GM19397 (cell line): ENCODE data around the gene BEND4.
A peak's percentile ranks its signal among the peaks of the same experiment; 100 is the strongest.
"Not testable (repeated sequence)": the region's sequence is repeated elsewhere in the genome, so short reads cannot be mapped to it uniquely, and the experiment has no call there.

ENCODE experiments used
- ATAC-seq: cut with Tn5 transposase; IDR thresholded peaks from one replicate; pipeline ENCODE4 v1.9.1; 2021; ENCODE audit warnings: mild to moderate bottlenecking, moderate library complexity; ENCODE audit not compliant: unreplicated experiment

Gene BEND4

GRCh38 chr4:42152507-42153504 lies at the start of gene BEND4:
Gene BEND4, minus strand, starts transcription at chr4:42152655. Its CDS starts 512 bp downstream, at chr4:42152143.
- peak; percentile 16 for ATAC-seq

GRCh38 chr4:42197341-42197740 lies 44.9 kb upstream of the BEND4 start:
- no peak for ATAC-seq

- no peak for ATAC-seq
These were observed 20.5 kb upstream of the BEND4 start for GRCh38 chr4:42172921-42173320.

DNA sequence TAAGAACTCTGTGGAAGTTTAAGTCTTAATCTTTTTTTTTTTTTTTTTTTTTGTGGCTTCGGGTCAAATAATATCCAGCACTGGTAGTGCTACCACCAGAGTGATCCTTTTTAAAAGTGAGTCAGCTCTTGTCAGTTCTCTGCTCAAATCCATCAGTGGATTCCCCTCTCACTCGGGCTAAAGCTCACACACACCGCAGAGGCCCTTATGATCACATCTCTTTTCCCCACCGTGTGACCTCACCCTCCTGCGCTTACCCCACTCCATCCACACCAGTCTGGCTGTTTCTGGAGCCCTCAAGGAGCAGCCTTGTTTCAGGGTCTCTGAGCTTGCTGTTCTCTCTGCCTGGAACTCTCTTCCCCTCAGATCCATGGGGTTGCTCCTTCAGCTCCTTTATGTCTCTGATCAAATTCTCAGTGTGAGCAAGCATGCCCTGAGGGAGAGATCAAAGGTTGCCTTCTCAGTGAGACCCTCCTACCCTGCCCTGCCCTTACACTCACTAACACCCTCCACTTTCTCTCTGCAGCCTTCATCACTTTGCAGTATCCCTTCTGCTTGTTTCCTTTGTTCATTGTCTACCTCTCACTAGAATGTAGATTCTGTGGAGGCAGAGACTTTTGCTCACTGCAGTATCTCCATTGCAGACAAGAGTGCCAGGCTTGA lies 19.8 kb upstream of the BEND4 start:
- no peak for ATAC-seq

DNA sequence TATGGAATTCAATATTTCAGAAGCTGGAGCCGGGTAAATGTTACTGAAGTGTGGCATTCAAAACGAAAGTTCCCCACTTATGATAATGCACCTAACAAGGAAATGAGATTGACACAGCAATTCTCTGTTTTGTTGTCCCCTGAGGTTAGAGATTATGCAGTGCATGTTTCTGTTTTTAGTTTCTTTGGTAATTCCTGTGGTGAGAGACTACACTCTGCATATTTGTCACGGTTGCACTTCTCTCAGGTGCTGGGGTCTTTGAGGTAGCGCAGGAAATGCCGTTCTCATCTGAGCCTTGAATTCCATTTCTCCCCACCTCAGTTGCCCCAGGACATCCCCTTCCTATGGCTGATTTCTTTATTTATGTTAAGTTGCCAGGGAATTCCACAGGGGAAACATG lies 15.3 kb upstream of the BEND4 start:
- peak; percentile 99 for ATAC-seq

DNA sequence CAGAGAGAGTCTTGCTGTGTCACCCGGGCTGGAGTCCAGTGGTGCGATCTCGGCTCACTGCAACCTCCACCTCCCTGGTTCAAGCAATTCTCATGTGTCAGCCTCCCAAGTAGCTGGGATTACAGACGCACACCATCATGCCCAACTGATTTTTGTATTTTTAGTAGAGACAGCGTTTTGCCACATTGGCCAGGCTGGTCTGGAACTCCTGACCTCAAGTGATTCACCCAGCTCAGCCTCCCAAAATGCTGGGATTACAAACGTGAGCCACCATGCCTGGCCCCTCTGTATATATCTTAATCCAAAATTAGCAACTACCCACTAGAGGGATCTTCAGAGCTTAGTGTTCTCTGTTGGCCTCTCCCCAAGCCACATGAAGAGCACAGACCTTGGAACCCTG lies 13.7 kb upstream of the BEND4 start:
- ATAC-seq = not testable (repeated sequence)

- no peak for ATAC-seq
These were observed 7.0 kb upstream of the BEND4 start for GRCh38 chr4:42159271-42160001.

- ATAC-seq = peak; percentile 67
These were observed 618 bp downstream of the BEND4 start for GRCh38 chr4:42151568-42152506.

GRCh38 chr4:42150653-42151567 lies 1.5 kb downstream of the BEND4 start:
- peak; percentile 28 for ATAC-seq

DNA sequence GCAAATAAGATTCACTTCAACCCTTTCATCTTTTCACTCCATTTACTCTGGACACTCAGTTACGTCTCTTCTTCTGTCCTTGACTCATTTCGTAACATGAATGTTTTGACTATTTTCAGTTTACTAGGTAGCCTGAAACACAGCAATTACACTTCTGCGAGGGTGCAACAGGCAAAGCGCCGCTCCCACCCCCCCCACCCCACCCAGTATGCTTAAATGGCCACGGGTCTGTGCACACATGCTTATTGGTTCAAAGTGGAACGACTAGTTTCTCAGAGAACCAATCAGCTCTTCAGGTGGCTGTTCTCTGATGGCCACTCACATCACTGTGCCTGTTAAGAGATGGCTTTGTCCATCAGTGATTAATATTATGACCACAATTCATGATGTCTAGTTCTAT lies 3.5 kb downstream of the BEND4 start:
- no peak for ATAC-seq

DNA sequence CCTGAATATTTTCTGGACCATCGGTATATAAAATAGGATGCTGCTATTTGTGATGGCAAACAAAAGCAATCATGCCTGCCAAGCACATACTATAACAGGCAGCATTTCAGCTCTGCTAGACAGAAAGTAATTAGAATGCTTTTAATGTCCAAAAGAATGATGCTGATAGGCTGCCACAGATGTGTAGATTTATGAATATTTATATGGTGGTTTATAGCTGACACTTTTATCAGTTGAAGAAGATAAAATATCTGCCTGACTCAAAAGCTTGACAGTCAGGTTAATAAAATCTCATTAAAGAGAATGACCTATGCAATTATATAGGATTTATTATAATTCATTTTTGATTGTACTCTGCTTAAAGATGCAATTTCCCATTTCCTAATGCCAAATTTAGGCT lies 4.0 kb downstream of the BEND4 start:
- ATAC-seq = no peak

- no peak for ATAC-seq
These were observed 8.4 kb downstream of the BEND4 start for GRCh38 chr4:42144028-42144427.

- ATAC-seq = no peak
These were observed 9.9 kb downstream of the BEND4 start for GRCh38 chr4:42142591-42142990.

DNA sequence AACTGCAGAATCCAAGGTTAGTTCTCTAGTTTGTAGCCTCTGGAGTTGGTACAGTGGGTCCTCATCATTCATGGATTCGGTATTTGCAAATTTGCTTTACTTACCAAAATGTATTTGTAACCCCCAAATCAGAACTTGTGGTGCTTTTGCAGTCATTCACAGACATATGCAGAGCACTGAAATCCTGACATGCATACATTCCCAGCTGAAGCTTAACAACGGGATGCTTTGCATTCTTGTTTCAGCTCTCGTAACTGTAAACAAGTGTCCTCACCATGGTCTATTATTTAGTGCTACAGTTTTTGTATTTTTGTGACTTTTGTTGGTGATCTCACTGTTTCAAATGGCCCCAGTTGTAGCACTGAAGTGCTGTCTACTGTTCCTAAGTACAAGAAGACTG lies 16.1 kb downstream of the BEND4 start:
- no peak for ATAC-seq

GRCh38 chr4:42133006-42133405 lies 19.4 kb downstream of the BEND4 start:
- no peak for ATAC-seq

- no peak for ATAC-seq
These were observed 20.4 kb downstream of the BEND4 start for GRCh38 chr4:42132099-42132498.

DNA sequence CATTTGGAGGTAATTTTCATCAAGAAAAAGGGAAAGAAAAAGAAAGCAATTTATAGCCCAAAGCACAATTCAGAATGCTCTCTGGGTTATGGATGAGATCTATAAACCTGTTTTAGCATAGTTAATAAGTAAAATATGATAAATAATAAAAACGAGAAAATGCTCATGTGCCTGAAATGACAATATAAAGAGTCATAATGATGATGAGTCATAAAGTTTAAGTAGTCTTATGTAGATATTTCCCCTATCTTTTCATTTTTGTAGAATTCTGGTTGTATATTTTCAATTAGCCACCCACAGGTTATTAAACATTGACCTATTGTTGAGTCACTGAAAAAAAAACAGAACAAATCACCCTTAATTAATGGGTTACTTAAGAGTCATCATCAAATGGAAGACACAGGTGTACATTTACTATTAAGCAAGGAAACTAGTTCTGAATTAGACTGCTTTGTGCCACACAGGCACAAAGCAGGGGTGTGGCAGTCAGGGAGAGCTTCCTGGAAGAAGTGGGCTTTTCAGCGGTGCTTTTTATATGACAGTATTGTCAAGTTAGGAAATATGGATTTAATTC lies 29.3 kb downstream of the BEND4 start:
- ATAC-seq = no peak

DNA sequence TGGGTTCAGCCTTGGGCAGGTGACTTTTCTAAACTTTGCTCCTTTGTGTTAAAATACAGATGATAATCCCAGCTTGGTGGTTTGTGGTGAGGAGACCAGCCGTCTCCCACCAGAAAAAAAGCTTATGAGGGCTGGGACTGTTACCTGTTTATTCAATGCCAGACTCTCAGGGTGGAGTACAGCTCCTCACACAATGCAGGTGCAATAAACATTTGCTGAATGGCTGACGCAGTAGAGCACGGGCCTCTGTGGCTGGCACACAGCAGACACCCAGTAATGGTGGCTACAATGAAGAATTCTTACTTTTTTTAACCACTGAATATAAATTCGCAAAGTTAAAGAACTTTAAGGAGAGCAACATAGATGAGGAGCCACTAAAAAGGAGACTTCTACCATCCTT lies 30.2 kb downstream of the BEND4 start:
- ATAC-seq = no peak

GRCh38 chr4:42119886-42120285 lies 32.6 kb downstream of the BEND4 start:
- ATAC-seq = no peak
